Glomerular endothelial cell (primary cell): ENCODE data around the gene SIGLEC5. TPM values are rescaled to one million over a fixed set of nuclear protein-coding genes. Genes with fewer than 3 reads are reported as not detected.

Experiments
- DNase-seq: peaks from one replicate; pipeline ENCODE4 v3.0.0-alpha.2; 2011; ENCODE audit warnings: low read depth, low spot score; ENCODE audit errors: extremely low read depth
- total RNA-seq: library from RNA; depleted of rRNA; stranded (reverse); fragments of >200 nt; gene quantifications from 2 replicates; pipeline ENCODE4 v1.2.3, GENCODE V29; 2015

The SIGLEC5 gene
- total RNA-seq, 1 donor from 2014 or later = 0.93 TPM

- no peak for DNase-seq
These were observed 37.7 kb downstream of the SIGLEC5 start for GRCh38 chr19:51592521-51592920.

GRCh38 chr19:51590441-51590840 lies 39.8 kb downstream of the SIGLEC5 start:
- DNase-seq = no peak

- no peak for DNase-seq
These were observed 40.7 kb downstream of the SIGLEC5 start for GRCh38 chr19:51589511-51589910.

GRCh38 chr19:51587264-51588191 lies 42.7 kb downstream of the SIGLEC5 start:
- DNase-seq = no peak

- DNase-seq = no peak
These were observed 43.4 kb downstream of the SIGLEC5 start for GRCh38 chr19:51586799-51587198.

GRCh38 chr19:51586103-51586728 lies 44.0 kb downstream of the SIGLEC5 start:
- DNase-seq = no peak

DNA sequence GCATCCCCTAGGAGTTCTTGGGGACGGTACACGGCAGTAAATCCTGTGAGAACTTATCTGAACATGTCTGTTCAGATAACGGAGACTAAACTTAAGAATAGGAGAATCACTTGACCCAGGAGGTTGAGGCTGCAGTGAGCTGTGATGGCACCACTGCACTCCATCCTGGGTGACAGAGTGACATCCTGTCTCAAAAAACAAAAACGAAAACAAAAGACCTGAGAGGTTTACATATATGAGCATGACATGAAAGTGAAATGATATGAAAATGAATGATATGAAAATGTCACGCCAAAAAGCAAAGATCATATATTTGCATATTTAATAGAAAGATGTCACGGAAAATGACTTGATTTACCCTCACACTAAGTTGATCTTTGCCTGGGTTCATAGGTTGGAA lies 53.4 kb downstream of the SIGLEC5 start:
- no peak for DNase-seq

DNA sequence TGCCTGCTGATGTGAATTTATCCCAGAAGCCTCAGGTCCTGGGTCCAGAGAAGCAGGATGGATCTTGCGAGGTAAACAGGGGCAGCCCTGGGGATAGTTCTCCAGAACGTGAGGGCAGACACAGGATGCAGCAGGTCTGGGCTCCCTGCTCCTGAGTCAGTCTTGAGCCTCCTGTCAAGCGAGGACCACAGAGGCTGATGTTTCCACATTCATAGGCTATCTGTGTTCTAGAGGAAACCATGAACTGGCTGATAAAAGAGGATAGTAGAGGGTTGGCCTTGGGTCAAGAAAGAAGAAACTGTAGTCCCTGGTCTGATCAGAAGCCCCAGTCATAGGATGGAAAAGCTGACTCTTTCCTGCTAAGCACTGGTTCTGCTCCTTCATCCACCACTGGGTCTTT lies 56.9 kb downstream of the SIGLEC5 start:
- DNase-seq = no peak

- no peak for DNase-seq
These were observed 57.3 kb downstream of the SIGLEC5 start for GRCh38 chr19:51572908-51573307.

DNA sequence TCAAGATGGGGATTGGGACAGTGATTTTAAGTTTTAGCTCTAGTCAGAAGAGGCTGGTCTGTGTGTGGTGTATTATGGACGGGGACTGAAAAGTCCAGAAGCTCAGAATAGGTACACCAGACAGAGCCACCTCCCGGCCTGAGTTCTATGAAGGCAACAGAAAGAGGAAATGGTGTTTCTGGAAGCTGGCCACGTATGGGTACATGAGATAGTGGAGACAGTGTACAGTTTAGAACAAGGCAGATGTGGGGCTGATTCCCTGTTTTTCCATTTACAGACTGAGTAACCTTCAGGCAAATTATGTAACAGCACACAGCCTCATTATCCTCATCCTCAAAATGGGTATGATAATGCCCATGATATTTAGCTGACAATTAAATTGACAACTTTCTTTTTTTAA lies 57.8 kb downstream of the SIGLEC5 start:
- DNase-seq = no peak

DNA sequence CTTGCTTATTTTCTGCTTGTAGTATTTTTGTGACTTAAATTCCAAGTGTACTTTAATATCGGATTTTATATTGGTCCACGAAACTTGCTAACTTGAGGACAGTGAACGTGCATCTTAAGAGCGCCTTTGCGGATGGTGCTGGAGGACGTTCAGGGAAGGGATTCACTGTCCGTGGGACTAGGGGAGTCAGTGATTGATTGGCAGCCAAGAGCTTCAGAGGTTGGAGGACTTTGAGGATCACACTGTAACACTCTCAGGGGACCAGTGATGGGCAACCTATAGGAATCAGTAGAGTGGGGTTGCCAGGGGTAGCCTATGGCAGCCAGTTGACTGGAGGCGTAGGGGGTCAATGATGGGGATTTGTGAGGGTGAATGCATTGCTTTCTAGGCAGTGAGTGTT lies 58.6 kb downstream of the SIGLEC5 start:
- no peak for DNase-seq

DNA sequence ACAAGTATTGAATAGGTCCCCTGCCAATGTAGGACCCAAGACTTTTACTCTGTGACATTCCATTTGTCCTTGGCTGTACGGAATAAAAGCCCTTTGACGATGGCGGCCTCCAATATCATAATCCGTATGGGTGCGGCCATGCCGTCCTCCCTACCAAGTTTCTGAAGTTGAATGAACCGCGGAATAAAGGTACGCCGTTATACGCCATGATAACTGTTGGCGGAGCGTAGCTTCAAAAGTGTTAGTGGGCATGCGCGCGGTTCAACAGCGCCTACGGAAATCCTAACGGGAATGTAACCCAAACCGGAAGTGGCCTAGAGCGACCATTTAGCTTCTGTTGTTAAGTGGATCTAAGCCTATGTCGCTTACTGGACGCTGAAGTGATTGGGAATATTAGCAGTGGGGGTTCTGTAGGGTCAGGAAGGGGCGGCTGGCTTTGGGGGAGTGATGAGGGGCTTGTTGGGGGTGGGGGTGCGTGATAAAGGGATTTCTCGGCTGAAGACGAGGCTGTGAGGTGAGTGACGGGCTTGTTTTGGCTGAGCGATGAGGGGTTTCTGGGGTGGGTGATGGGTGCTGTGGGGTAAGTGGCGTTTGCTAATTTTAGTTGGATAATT lies 59.1 kb downstream of the SIGLEC5 start, which contains the start of gene ZNF175:
ZNF175 (plus strand) TSS at position 322 of the 614 bp plus-strand sequence. CDS start 2,047 bp downstream, outside the sequence.
- DNase-seq = peak; percentile 94

DNA sequence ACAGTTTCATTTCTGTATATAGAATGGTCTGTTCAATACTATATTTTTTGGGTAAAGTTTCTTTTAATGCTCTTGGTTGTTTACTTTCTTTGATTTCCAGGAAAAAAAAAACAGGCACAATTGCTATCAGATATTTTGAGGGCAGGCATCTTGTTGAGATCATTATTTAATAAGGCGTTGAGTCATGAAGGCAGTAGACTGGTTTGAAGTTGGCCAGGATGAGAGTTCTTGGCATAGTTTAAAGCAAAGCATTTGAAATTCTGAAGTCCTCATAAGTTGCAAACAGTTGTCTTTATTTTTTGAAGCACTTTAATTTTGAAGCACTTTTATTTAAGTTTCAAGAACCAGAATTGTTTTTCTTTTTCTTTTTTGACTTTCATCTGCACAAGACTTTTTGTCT lies 61.7 kb downstream of the SIGLEC5 start:
- no peak for DNase-seq

- DNase-seq = no peak
These were observed 62.6 kb downstream of the SIGLEC5 start for GRCh38 chr19:51567583-51567982.

DNA sequence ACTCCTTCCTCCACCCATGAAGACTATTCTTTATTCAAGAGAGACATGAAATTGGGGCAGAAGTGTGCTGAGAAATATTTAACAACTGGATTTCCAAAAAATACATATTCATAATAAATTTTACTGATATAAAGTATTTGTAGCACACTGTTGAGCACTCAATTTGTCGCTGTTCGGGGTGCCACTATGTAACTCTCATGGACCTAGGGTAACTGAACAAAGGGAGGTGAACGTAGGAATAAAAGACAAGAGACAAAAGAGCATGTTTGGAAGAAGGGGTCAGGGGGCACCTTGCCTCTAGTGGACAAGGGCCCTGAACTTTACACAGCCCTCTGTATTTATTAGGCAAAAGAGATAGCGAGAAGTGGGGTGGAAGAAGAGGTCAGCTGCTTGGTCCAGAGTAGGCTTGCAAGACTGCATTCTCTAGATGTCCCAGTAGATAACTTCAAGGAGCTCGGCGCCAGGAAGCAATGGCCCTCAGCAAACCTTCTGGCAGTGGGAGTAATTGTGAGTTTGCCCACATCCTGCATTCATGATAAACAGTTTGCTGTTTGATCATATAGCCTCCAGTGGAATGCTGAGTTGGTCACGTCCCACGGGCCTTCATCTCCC lies 63.6 kb downstream of the SIGLEC5 start:
- no peak for DNase-seq

- DNase-seq = no peak
These were observed 64.6 kb downstream of the SIGLEC5 start for GRCh38 chr19:51565583-51565982.

DNA sequence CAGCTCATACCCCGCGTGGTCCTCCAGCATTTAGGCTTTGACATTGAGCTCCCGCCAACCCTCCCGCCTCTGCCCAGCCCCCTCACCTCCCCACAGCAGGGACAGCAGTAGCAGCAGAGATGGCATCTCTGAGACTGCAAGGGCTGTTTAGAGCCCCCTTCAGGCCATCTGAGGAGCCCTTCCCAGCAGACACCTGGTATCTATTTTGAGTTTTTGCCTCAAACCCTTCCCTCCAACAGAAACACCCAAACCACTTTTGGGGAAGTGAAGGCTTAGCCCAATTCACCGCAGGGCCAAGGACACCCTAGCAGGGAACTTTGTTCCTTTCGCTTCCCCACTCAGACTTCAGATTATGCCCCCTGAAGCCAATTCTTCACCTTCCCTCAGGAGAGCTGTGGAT lies 65.4 kb downstream of the SIGLEC5 start:
- no peak for DNase-seq
